NCI-H1694 treated with DMSO at 0.1 percent for 48 hours (cell line): ENCODE results near the gene COQ4.

ENCODE experiments used
- DNase-seq: peaks from one replicate; lab custom pipeline; 2025; lab: John Stamatoyannopoulos, UW

COQ4 gene

GRCh38 chr9:128340691-128341434 lies 18.2 kb downstream of the COQ4 start:
- no peak for DNase-seq

GRCh38 chr9:128341435-128341849 lies 18.8 kb downstream of the COQ4 start:
- DNase-seq, result peak; percentile 40

DNA sequence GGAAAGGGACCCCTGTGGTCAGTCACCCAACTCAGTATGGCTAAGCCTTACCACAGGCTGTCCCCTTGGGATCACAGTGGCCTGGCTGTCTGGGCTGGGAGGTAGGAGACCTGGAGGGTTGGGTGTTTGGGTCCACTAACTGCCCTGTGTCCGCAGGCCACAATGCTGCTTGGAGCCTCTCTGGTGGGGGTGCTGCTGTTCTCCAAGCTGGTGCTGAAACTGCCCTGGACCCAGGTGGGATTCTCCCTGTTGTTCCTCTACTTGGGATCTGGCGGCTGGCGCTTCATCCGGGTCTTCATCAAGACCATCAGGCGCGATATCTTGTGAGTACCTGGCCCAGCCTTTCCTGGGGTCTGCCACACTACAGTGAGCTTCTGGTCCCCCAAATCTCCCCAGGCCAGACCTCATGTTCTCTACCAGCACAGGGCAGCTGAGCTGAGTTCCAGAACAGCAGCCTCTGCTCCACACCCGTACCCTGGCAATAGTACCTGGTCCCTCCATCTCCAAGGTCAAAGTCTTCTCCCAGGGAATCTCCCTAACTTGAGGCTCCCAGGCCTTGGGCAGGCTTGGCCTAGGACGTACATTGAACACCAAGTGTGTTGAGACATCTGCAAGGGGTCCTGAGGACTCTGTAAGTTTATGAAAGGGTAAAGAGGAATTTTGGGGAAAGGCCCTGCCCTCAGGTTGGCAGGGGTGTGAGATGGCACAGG lies 20.5 kb downstream of the COQ4 start:
- DNase-seq, result no peak

- no peak for DNase-seq
Observed at GRCh38 chr9:128343855-128344254, 21.2 kb downstream of the COQ4 start.

GRCh38 chr9:128344931-128345605 lies 22.4 kb downstream of the COQ4 start:
- no peak for DNase-seq

DNA sequence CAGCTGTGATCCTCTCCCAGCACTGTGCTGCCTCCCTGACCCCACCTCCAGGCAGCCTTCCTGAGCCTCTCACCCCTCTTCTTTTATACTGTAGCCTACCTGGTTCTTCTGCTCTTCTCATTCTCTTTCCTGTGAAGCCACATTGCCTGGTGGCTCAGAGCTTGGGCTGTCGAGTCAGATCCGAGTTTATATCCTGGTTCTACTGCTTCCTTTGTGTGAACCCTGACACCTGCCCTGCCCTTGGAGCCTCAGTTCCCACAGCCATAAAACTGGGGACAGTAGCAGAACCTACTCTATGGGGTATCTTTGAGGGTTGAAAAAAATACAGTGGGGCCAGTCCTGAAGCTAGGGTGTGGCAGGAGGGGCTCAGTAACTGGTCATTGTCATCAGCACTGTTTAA lies 26.5 kb downstream of the COQ4 start:
- DNase-seq, result no peak

GRCh38 chr9:128349772-128350171 lies 27.1 kb downstream of the COQ4 start:
- no peak for DNase-seq

GRCh38 chr9:128355451-128355850 lies 32.8 kb downstream of the COQ4 start:
- no peak for DNase-seq

- DNase-seq, result no peak
Observed at GRCh38 chr9:128358090-128358489, 35.5 kb downstream of the COQ4 start.

- DNase-seq, result no peak
Observed at GRCh38 chr9:128358861-128359260, 36.2 kb downstream of the COQ4 start.

GRCh38 chr9:128360826-128361225 lies 38.2 kb downstream of the COQ4 start:
- DNase-seq, result no peak

- peak; percentile 66 for DNase-seq
Observed at GRCh38 chr9:128361296-128361985, 38.8 kb downstream of the COQ4 start.

DNA sequence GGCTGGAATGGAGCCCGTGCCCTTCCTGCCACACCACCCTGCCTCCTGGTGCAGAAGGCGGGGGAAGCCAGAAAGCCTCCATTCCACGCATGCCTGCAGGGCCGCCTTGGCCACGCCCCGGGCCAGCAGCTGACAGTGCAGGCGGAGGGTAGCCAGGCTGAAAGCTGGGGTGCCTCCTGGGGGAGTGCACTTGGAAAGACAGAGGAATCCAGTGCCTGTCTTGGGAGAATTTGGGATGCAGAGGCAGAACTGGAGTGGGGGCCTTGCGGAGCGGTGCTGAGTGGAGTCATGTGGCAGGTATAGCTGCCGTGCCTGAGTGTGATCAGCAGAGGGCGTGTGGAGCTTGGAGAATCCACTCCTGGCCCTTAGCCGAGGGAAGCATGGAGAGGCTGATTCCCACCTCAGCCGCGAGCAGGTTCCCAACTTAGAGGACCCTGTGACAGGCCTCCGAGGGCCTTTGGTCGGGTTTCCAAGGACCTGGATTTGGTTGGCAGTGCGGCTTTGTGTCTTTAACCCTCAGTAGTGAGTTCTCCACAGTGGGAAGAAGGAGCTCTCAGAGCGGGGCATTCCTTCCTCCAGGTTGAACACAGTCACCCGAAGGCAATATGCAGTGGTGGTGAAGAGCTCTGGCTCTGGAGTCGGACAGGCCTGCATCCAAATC lies 39.5 kb downstream of the COQ4 start:
- DNase-seq, result peak; percentile 68

GRCh38 chr9:128362774-128363173 lies 40.1 kb downstream of the COQ4 start:
- DNase-seq, result no peak

GRCh38 chr9:128365525-128365924 lies 42.9 kb downstream of the COQ4 start:
- DNase-seq, result no peak

GRCh38 chr9:128369024-128369706 lies 46.5 kb downstream of the COQ4 start:
- DNase-seq, result no peak

DNA sequence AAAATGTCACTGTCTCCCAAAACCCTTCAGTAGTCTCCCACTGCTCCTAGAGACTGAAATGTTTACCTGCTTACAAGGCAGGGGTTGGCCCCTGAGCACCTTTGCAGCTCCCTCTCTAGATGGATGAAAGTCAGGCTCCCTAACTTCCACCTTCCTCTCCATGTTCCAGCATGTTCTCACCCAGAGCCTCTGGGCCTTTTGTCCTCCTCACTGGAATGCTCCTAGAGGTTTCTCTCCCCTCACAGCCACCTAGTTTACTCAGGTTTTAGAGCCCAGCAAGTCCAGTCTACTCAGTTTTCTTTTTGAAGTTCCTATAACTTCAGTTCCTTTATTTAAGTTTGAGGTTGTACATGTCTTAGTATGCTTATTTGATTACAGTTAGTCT lies 47.7 kb downstream of the COQ4 start:
- no peak for DNase-seq

- DNase-seq, result peak; percentile 83
Observed at GRCh38 chr9:128370752-128371629, 48.4 kb downstream of the COQ4 start, which contains the start of gene URM1. Gene URM1, plus strand, starts transcription at chr9:128371374. Its CDS starts 7 bp downstream, at chr9:128371381.

DNA sequence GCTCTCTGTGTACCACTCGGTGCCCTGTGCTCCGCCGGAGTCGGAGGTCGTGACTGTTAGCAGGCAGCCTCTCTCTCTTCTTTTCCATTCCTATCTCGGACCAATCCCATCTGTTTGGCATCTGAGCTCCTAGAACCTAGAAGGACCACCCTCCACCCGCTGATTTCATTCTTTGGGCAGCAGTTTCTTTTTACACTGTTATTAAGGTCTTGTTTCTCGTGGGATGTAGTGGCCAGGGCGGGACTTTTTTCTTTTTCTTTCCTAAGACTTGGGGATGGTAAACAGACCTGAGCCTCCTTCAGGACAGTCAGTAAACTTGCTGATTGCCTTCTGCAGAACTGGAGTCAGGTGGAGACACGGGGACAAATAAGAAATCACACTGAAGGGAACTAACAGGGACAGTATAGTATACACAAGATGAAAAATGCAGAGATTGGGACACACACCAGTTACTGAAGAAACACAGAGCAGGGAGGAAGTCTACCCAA lies 49.0 kb downstream of the COQ4 start:
- DNase-seq, result no peak

DNA sequence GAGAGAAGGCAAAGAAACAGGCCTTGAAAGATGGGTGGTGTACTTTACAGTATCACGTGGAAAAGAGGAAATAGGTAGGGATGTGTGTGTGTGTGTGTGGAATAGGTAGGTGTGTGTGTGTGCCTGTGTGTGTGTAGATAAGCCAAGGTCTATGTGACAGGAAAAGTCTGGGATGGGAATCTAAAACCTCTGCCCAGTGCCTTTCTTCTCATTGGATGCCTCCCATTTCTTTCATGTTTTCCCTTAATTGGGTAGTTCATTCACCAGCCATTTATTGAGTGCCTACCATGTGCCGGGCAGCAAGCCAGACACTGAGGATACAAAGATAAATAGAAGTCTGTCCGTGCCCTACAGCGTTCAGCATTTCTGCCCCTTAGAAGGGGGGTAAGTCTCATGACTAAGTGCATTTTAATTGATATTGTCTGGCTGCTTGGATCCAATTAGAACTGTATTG lies 49.6 kb downstream of the COQ4 start:
- no peak for DNase-seq
